NK-92 treated with Interleukin-12 subunit alpha and Interleukin-12 subunit beta, amount 100 ng/mL, for 24 hours (cell line): ENCODE measurements around the gene TMPRSS9.
"Not testable (repeated sequence)": the region's sequence is repeated elsewhere in the genome, so short reads cannot be mapped to it uniquely, and the experiment has no call there.

Source experiments
- DNase-seq: peaks from one replicate; lab custom pipeline; 2025; lab: John Stamatoyannopoulos, UW

The TMPRSS9 gene

GRCh38 chr19:2394054-2394441 is 34.0 kb downstream of the TMPRSS9 start:
- DNase-seq: no peak

GRCh38 chr19:2394442-2395292 is 34.6 kb downstream of the TMPRSS9 start:
- DNase-seq: no peak

- DNase-seq: not testable (repeated sequence)
Observed at GRCh38 chr19:2395293-2395829, 35.3 kb downstream of the TMPRSS9 start.

GRCh38 chr19:2397173-2397572 is 37.1 kb downstream of the TMPRSS9 start:
- not testable (repeated sequence) for DNase-seq

- no peak for DNase-seq
Observed at GRCh38 chr19:2398735-2399305, 38.8 kb downstream of the TMPRSS9 start.

GRCh38 chr19:2399582-2399981 is 39.5 kb downstream of the TMPRSS9 start:
- DNase-seq: no peak

- DNase-seq: no peak
Observed at GRCh38 chr19:2408247-2408646, 48.2 kb downstream of the TMPRSS9 start.

- no peak for DNase-seq
Observed at GRCh38 chr19:2409352-2409912, 49.4 kb downstream of the TMPRSS9 start.

GRCh38 chr19:2410023-2410422 is 50.0 kb downstream of the TMPRSS9 start:
- no peak for DNase-seq

GRCh38 chr19:2411709-2412108 is 51.6 kb downstream of the TMPRSS9 start:
- no peak for DNase-seq

GRCh38 chr19:2412449-2412848 is 52.4 kb downstream of the TMPRSS9 start:
- no peak for DNase-seq

- no peak for DNase-seq
Observed at GRCh38 chr19:2413159-2413558, 53.1 kb downstream of the TMPRSS9 start.

- no peak for DNase-seq
Observed at GRCh38 chr19:2413629-2414028, 53.6 kb downstream of the TMPRSS9 start.

- no peak for DNase-seq
Observed at GRCh38 chr19:2415281-2415972, 55.4 kb downstream of the TMPRSS9 start.

- no peak for DNase-seq
Observed at GRCh38 chr19:2415973-2416319, 55.9 kb downstream of the TMPRSS9 start.

GRCh38 chr19:2416321-2417097 is 56.4 kb downstream of the TMPRSS9 start:
- no peak for DNase-seq

- not testable (repeated sequence) for DNase-seq
Observed at GRCh38 chr19:2417436-2417835, 57.4 kb downstream of the TMPRSS9 start.

- no peak for DNase-seq
Observed at GRCh38 chr19:2417881-2418406, 57.9 kb downstream of the TMPRSS9 start.

GRCh38 chr19:2419754-2420153 is 59.7 kb downstream of the TMPRSS9 start:
- DNase-seq: no peak

- no peak for DNase-seq
Observed at GRCh38 chr19:2420490-2420889, 60.4 kb downstream of the TMPRSS9 start.

- no peak for DNase-seq
Observed at GRCh38 chr19:2421581-2422306, 61.7 kb downstream of the TMPRSS9 start.
